ENCODE data around the gene MGMT. TPM values are rescaled to one million over a fixed set of nuclear protein-coding genes. Genes with fewer than 3 reads are reported as not detected.

MGMT gene
- total and polyA plus RNA-seq, 8 donors, result 1.2 to 37.8 (median 21.3) TPM

GRCh38 chr10:129568583-129569344 is 101.7 kb downstream of the MGMT start:
- Histone ChIP-seq H3K4me1 (peaks cover 0 to 6% (median 0%) of the 10 kb centered on the region in 4 donors), H3K36me3 (peaks cover 0 to 19% (median 11%) of the 10 kb centered on the region in 4 donors), H3K27ac (no peak overlapping the region), H3K27me3 (no peaks in the 10 kb centered on the region), H3K4me3 (no peak overlapping the region), H3K9me3 (no peaks in the 10 kb centered on the region)
- WGBS, 5 donors, result 77 to 90% (median 88%) methylated on average over 16 of the region's 16 CpGs
- peak in 1 of 2 donors; percentile 65 for DNase-seq
- TF ChIP-seq EP300 (IDR thresholded peaks at IDR 0.05), result no peak
- TF ChIP-seq, protein P1, sequence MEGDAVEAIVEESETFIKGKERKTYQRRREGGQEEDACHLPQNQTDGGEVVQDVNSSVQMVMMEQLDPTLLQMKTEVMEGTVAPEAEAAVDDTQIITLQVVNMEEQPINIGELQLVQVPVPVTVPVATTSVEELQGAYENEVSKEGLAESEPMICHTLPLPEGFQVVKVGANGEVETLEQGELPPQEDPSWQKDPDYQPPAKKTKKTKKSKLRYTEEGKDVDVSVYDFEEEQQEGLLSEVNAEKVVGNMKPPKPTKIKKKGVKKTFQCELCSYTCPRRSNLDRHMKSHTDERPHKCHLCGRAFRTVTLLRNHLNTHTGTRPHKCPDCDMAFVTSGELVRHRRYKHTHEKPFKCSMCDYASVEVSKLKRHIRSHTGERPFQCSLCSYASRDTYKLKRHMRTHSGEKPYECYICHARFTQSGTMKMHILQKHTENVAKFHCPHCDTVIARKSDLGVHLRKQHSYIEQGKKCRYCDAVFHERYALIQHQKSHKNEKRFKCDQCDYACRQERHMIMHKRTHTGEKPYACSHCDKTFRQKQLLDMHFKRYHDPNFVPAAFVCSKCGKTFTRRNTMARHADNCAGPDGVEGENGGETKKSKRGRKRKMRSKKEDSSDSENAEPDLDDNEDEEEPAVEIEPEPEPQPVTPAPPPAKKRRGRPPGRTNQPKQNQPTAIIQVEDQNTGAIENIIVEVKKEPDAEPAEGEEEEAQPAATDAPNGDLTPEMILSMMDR (IDR thresholded peaks at IDR 0.05), result no peak
- TF ChIP-seq POLR2AphosphoS5 (IDR thresholded peaks at IDR 0.05), result no peak
- no peak for TF ChIP-seq POLR2A (IDR thresholded peaks at IDR 0.05)
- intact Hi-C loops (cut with DNase I; ENCODE audit: low total_unique reads), result no loop called here

DNA sequence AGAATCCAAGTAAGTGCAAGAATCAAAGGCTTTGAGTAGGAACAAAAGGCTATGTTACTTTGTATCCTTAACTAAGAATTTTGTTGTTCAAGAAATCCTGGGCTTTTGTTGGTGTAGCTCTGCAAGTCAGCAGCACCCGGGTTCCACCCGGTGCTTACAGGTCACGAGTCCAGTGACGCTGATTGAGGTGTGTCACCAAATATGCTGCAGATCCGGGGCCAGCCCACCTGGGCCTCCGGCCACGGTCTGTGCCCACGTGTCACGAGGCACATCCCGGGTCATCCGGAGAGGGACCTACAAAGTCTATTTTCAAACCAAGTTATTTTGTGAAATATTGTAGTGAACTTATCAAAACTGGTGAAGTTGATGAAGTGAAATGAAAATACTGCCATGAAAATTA is 103.1 kb downstream of the MGMT start:
- TF ChIP-seq POLR2AphosphoS5 (IDR thresholded peaks at IDR 0.05) (no peak), POLR2A (IDR thresholded peaks at IDR 0.05) (no peak), EP300 (IDR thresholded peaks at IDR 0.05) (no peak)
- TF ChIP-seq, protein P1 (IDR thresholded peaks at IDR 0.05), result no peak
- no peak for DNase-seq
- H3K36me3 ChIP-seq, result peaks cover 0 to 19% (median 11%) of the 10 kb centered on the region in 4 donors
- H3K4me1 ChIP-seq, result peaks cover 0 to 6% (median 0%) of the 10 kb centered on the region in 4 donors
- intact Hi-C loops (cut with DNase I; ENCODE audit: low total_unique reads), result no loop called here
- H3K4me3 ChIP-seq, result no peak overlapping the region
- WGBS, 5 donors, result 89 to 99% (median 95%) methylated on average over 11 of the region's 11 CpGs
- no peak overlapping the region for H3K27ac ChIP-seq
- no peaks in the 10 kb centered on the region for H3K27me3 ChIP-seq
- no peaks in the 10 kb centered on the region for H3K9me3 ChIP-seq

GRCh38 chr10:129579228-129579627 is 112.2 kb downstream of the MGMT start:
- Histone ChIP-seq H3K27me3 (no peaks in the 10 kb centered on the region), H3K27ac (no peak overlapping the region), H3K9me3 (no peaks in the 10 kb centered on the region), H3K4me1 (no peaks in the 10 kb centered on the region), H3K4me3 (no peak overlapping the region), H3K36me3 (peaks cover 0 to 5% (median 0%) of the 10 kb centered on the region in 4 donors)
- TF ChIP-seq EP300 (IDR thresholded peaks at IDR 0.05), result no peak
- TF ChIP-seq POLR2AphosphoS5 (IDR thresholded peaks at IDR 0.05), result no peak
- TF ChIP-seq, protein P1 (IDR thresholded peaks at IDR 0.05), result no peak
- no peak for TF ChIP-seq POLR2A (IDR thresholded peaks at IDR 0.05)
- intact Hi-C loops (cut with DNase I; ENCODE audit: low total_unique reads), result no loop called here
- DNase-seq, result no peak
- 65 to 84% (median 74%) methylated on average over 12 of the region's 12 CpGs for WGBS, 5 donors

- peaks cover 0 to 12% (median 0%) of the 10 kb centered on the region in 4 donors for H3K36me3 ChIP-seq
- no peak for TF ChIP-seq POLR2AphosphoS5 (IDR thresholded peaks at IDR 0.05)
- TF ChIP-seq POLR2A (IDR thresholded peaks at IDR 0.05), result no peak
- TF ChIP-seq, protein P1 (IDR thresholded peaks at IDR 0.05), result no peak
- no peak for TF ChIP-seq EP300 (IDR thresholded peaks at IDR 0.05)
- peaks cover 0 to 7% (median 0%) of the 10 kb centered on the region in 4 donors for H3K9me3 ChIP-seq
- no peaks in the 10 kb centered on the region for H3K27me3 ChIP-seq
- H3K4me3 ChIP-seq, result no peak overlapping the region
- DNase-seq, result no peak
- WGBS, 5 donors, result 85 to 92% (median 90%) methylated on average over 12 to 13 of the region's 13 CpGs
- no peak overlapping the region for H3K27ac ChIP-seq
- H3K4me1 ChIP-seq, result no peaks in the 10 kb centered on the region
- intact Hi-C loops (cut with DNase I; ENCODE audit: low total_unique reads), result no loop called here
Measured at GRCh38 chr10:129580010-129580409, 113.0 kb downstream of the MGMT start.
